ENCODE measurements around the gene KIF11.

DNA sequence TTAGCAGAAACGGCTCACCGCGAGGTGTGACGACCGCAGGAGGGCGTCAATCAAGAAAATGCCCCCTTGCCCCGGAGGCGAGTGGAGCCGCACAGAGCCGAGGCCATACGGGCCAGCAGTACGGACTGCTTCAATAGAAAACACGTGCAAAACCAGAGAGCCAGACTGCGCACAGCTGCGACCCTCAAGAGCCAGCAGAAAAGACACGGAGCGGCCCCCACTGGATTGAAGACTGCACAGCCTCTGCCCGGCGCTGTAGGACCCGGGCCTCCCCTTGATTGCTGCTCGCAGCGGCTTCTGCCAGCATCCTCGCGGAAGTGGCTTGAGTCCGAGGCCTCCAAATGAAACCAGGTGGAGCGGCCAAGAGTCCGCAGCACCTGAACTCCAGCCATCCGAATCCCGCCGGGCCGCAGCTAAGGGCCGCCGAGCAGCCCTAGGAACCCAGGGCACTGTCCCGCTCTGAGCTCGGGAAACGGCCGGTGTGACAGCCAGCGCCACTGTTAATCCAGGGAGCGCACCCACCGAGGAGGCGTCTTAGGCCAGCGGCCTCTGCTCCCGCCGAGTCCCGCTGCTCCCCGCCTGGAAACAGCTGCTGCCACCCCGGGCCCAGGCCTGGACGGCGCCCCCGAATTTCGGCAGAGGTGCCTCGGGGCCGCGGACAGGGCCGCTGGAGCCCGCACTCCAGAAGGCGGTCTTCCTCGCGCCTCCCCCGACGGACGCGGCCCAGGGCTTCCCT is 96.2 kb downstream of the KIF11 start:
- TF ChIP-seq SIN3A (IDR thresholded peaks at IDR 0.05; ENCODE audit: borderline replicate concordance, insufficient read depth, low read depth, low read length) (peak; percentile 84), CTCF (IDR thresholded peaks at IDR 0.05) (peak; percentile 76), POLR2AphosphoS5 (IDR thresholded peaks at IDR 0.05; ENCODE audit: low read depth, low read length) (peak; percentile 6; the same call in 1 of the 2 replicates), REST (IDR thresholded peaks at IDR 0.05; ENCODE audit: insufficient read depth in 1 of 2, low read depth in 2 of 2, low read length in 1 of 2) (no peak)
